Right lobe of liver (tissue), 6 donors: ENCODE data around the gene E2F1. TPM values are rescaled to one million over a fixed set of nuclear protein-coding genes. Genes with fewer than 3 reads are reported as not detected.

ENCODE experiments used
- ATAC-seq, 4 donors: fragments of 200-7000 bp; cut with Tn5 transposase; one replicate each; pipeline ENCODE4 v1.9.1; 2020; ENCODE audit warnings: mild to moderate bottlenecking in 4 of 4, moderate library complexity in 4 of 4
- DNase-seq, 3 donors: peaks; one replicate each; pipeline ENCODE4 v3.0.0-alpha.2; 2020
- H3K27ac ChIP-seq, 3 donors: fragments of 200-600 bp; one replicate each; pipeline ENCODE4 v1.8.0; 2022
- H3K27me3 ChIP-seq, 2 donors: fragments of 200-600 bp; one replicate each; pipeline ENCODE4 v1.8.0; 2022
- H3K36me3 ChIP-seq, 4 donors: fragments of 200-600 bp; sonication (generic) in 1 of 4; one replicate each; pipeline versions ENCODE4 v1.5.1 to v1.8.0; 2017 to 2022; ENCODE audit warnings: control low read depth in 1 of 4
- H3K4me1 ChIP-seq, 4 donors: fragments of 200-600 bp; sonication (generic) in 1 of 4; one replicate each; pipeline versions ENCODE4 v1.5.1 to v1.8.0; 2017 to 2022; ENCODE audit warnings: control low read depth in 1 of 4
- H3K4me3 ChIP-seq, 3 donors: fragments of 200-600 bp; one replicate each; pipeline ENCODE4 v1.8.0; 2022
- H3K9me3 ChIP-seq, 4 donors: fragments of 200-600 bp; sonication (generic) in 1 of 4; one replicate each; pipeline versions ENCODE4 v1.5.1 to v1.8.0; 2017 to 2022; ENCODE audit warnings: control low read depth in 1 of 4
- POLR2A ChIP-seq: fragments of 450-650 bp; IDR thresholded peaks from one replicate; pipeline ENCODE4 v1.6.1; 2017; ENCODE audit warnings: antibody characterized with exemption, mild to moderate bottlenecking
- WGBS: methylation state at CpG from one replicate; pipeline ENCODE4 v1.1.6; 2018; ENCODE audit warnings: low coverage, low lambda C conversion rate; ENCODE audit not compliant: insufficient coverage; ENCODE audit errors: missing lambda C conversion rate; 5-methylcytosine and 5-hydroxymethylcytosine counted together
- intact Hi-C, 2 donors: fragments of 100-400 bp; cut with DNase I; formaldehyde crosslinking; loops; one replicate each; pipeline versions ENCODE4 v1.11.2 to v1.14.1; 2022
- total RNA-seq, 6 experiments: library from RNA; depleted of rRNA in 2 of 6; stranded (reverse); fragments of >200 nt in 2 of 6; fragmentation: NEBNext Ultra II Directional in 3 of 6; extraction: Animal tissue kit (Norgen Biotek cat#: 25700) in 3 of 6; gene quantifications; one replicate each; pipeline versions ENCODE4 v1.1.0 to v1.2.4, GENCODE V29; 2016 to 2023
- TF ChIP-seq, protein P1 (sequence below), 4 donors: fragments of 200-600 bp in 3 of 4; fragments of 450-650 bp in 1 of 4; IDR thresholded peaks; one replicate each; pipeline versions ENCODE4 v1.5.1 to v1.8.0; 2016 to 2022; ENCODE audit warnings: antibody characterized with exemption in 4 of 4, mild to moderate bottlenecking in 2 of 4
- donor health status: DM: no; HTN: yes; CAD: no.
- donor health status: DM: no; HTN: no; CAD: no.
- donor health status: DM: no; HTN: no; CAD: no.
- donor health status: DM: no; HTN: yes; CAD: no.
- donor health status: DM: no; HTN: yes; CAD: no.

The E2F1 gene
- total RNA-seq, 6 experiments from 2014 or later: 0.24 to 8.8 (median 0.77) TPM

DNA sequence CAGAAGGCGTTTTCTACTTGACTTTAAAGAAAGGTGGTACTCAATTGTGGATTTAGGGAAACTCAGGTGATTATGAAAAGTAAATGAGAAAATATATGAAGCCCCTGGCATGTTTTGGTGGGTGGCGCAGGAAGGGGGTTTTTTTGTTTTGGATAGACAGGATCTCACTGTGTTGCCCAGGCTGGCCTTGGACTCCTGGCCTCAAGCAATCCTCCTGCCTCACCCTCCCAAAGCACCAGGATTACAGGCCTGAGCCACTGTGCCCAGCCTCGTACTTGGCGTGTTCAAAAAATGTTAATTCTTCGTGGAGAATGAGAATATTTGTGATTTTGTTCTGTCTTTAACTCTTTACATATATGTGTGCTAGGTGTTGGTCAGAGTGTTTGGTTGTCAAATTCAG, 56.2 kb downstream of the E2F1 start:
- no peaks in the 10 kb centered on the region for H3K9me3 ChIP-seq
- 87% methylated on average over 3 of the region's 5 CpGs for WGBS
- TF ChIP-seq, protein P1, sequence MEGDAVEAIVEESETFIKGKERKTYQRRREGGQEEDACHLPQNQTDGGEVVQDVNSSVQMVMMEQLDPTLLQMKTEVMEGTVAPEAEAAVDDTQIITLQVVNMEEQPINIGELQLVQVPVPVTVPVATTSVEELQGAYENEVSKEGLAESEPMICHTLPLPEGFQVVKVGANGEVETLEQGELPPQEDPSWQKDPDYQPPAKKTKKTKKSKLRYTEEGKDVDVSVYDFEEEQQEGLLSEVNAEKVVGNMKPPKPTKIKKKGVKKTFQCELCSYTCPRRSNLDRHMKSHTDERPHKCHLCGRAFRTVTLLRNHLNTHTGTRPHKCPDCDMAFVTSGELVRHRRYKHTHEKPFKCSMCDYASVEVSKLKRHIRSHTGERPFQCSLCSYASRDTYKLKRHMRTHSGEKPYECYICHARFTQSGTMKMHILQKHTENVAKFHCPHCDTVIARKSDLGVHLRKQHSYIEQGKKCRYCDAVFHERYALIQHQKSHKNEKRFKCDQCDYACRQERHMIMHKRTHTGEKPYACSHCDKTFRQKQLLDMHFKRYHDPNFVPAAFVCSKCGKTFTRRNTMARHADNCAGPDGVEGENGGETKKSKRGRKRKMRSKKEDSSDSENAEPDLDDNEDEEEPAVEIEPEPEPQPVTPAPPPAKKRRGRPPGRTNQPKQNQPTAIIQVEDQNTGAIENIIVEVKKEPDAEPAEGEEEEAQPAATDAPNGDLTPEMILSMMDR (IDR thresholded peaks at IDR 0.05): no peak
- no peak for TF ChIP-seq POLR2A
- H3K36me3 ChIP-seq: peaks cover 0 to 23% (median 4%) of the 10 kb centered on the region in 4 donors
- H3K27ac ChIP-seq: no peak overlapping the region
- no peaks in the 10 kb centered on the region for H3K27me3 ChIP-seq
- intact Hi-C loops: no loop called here
- DNase-seq: no peak
- ATAC-seq: no peak
- H3K4me3 ChIP-seq: no peak overlapping the region
- H3K4me1 ChIP-seq: no peaks in the 10 kb centered on the region

DNA sequence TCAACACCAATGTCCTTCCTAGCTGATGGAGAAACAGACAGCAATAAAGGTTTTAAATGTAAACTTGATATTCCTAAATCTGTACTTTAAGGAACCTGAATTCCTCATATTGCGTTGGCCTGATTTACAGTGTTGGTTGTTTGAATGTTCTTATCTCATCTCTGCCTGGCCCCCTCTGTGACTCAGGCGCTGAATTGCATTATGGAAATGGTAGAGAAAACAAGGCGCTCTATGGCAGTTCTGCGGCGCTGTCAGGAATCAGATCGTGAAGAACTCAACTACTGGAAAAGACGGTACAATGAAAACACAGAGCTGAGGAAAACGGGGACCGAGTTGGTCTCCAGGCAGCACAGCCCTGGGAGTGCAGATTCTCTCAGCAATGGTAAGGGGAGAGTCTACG, 56.7 kb downstream of the E2F1 start:
- H3K4me3 ChIP-seq: no peak overlapping the region
- H3K36me3 ChIP-seq: peaks cover 0 to 27% (median 4%) of the 10 kb centered on the region in 4 donors
- DNase-seq: no peak
- no peaks in the 10 kb centered on the region for H3K4me1 ChIP-seq
- WGBS: 94% methylated on average over 10 of the region's 10 CpGs
- H3K27ac ChIP-seq: no peak overlapping the region
- TF ChIP-seq POLR2A: no peak
- TF ChIP-seq, protein P1 (IDR thresholded peaks at IDR 0.05): no peak
- no peak for ATAC-seq
- intact Hi-C loops: no loop called here
- H3K9me3 ChIP-seq: no peaks in the 10 kb centered on the region
- H3K27me3 ChIP-seq: no peaks in the 10 kb centered on the region

DNA sequence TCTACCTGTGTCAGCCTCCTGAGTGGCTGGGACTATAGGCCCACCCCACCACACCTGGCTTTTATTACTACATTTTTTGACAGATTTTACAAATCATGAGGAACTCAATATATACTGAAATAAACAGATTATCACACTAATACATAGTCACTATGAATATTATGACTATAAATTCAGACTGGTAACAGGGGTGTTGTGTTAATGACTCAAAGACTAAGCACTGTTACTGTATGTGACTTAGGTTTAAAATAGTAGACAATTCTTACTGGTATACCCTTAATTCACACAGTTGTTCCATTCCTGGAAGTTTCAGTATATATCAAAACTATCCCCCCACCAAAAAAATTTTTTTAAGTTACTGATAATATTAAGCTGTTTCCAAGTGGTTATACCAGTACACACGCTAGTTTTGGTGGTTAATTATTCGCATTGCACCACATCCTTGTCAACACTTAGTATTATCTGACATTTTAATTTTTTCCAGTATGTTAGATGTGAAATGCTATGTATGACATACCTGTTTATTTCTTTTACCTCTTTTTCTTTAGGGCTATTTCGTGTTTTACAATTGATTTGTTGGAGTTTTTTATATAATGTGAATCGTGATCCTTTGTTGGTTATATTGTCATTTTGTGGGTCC, 58.5 kb downstream of the E2F1 start:
- intact Hi-C loops: no loop called here
- no peak overlapping the region for H3K4me3 ChIP-seq
- H3K4me1 ChIP-seq: no peaks in the 10 kb centered on the region
- no peaks in the 10 kb centered on the region for H3K9me3 ChIP-seq
- DNase-seq (no peak), ATAC-seq (no peak)
- peaks cover 0 to 37% (median 4%) of the 10 kb centered on the region in 4 donors for H3K36me3 ChIP-seq
- H3K27me3 ChIP-seq: no peaks in the 10 kb centered on the region
- no peak for TF ChIP-seq POLR2A
- TF ChIP-seq, protein P1 (IDR thresholded peaks at IDR 0.05): no peak
- WGBS: 98% methylated on average over 4 of the region's 4 CpGs
- no peak overlapping the region for H3K27ac ChIP-seq

DNA sequence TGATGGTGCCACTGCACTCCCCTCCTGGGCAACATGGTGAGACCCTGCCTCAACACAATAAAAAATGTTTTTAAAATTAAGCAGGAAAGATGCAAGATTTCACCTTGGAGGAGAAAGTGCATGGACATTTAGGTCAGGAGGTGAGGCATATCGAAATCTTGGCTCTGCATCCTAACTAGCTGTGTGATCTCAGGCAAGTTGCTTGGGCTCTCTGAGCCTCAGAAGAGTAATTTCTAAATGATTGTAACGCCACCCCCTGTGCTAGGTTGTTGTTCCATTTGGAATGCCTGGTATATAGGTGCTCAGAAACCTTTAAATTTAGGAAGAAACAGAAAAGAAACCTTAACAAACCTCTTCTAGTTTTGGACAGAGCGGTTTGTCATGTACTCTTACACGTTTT, 60.0 kb downstream of the E2F1 start:
- no peak for DNase-seq
- Histone ChIP-seq H3K4me1 (no peaks in the 10 kb centered on the region), H3K36me3 (peaks cover 0 to 38% (median 4%) of the 10 kb centered on the region in 4 donors), H3K27me3 (no peaks in the 10 kb centered on the region), H3K27ac (no peak overlapping the region), H3K9me3 (no peaks in the 10 kb centered on the region), H3K4me3 (no peak overlapping the region)
- ATAC-seq: no peak
- TF ChIP-seq, protein P1 (IDR thresholded peaks at IDR 0.05): no peak
- no peak for TF ChIP-seq POLR2A
- WGBS: 98% methylated on average over 4 of the region's 4 CpGs
- intact Hi-C loops: no loop called here

Other genes starting within 250 kb of the E2F1 start
- gene SNTA1, start 242.6 kb downstream of the E2F1 start, total RNA-seq: 10 to 100 TPM in 2 of 6 experiments, 1 to 10 TPM in 4; 6.5 to 13.3 (median 8.1) TPM
- gene CBFA2T2, start 196.3 kb downstream of the E2F1 start, total RNA-seq: 1 to 10 TPM; 4.5 to 7.3 (median 5.6) TPM
- gene C20orf144, start 24.1 kb downstream of the E2F1 start, total RNA-seq: under 1 TPM in 1 of 6 experiments, not detected in 5; 0.18 TPM
- 1 to 10 TPM in 1 of 6 experiments, under 1 TPM in 4, not detected in 1; 0.20 to 1.1 (median 0.56) TPM for gene ACTL10, start 19.4 kb downstream of the E2F1 start, total RNA-seq
- gene NECAB3, start 12.0 kb downstream of the E2F1 start, total RNA-seq: 10 to 100 TPM; 13.2 to 21.9 (median 19.2) TPM
- gene PXMP4, start 33.9 kb upstream of the E2F1 start, total RNA-seq: 10 to 100 TPM in 4 of 6 experiments, 1 to 10 TPM in 2; 5.5 to 17.8 (median 12.9) TPM
- 1 to 10 TPM in 5 of 6 experiments, under 1 TPM in 1; 0.99 to 2.0 (median 1.6) TPM for gene ZNF341, start 45.6 kb upstream of the E2F1 start, total RNA-seq
- 10 to 100 TPM; 21.0 to 40.8 (median 28.3) TPM for gene CHMP4B, start 125.0 kb upstream of the E2F1 start, total RNA-seq